Left cardiac atrium (tissue), 4 donors: Measurements from ENCODE around the gene SIK3. TPM values are rescaled to one million over a fixed set of nuclear protein-coding genes. Genes with fewer than 3 reads are reported as not detected.
"Not testable (repeated sequence)": the region's sequence is repeated elsewhere in the genome, so short reads cannot be mapped to it uniquely, and the experiment has no call there.

Experiments
- ATAC-seq, 2 donors: fragments of 200-7000 bp; cut with Tn5 transposase; one replicate each; pipeline ENCODE4 v1.9.1; 2020; ENCODE audit warnings: mild to moderate bottlenecking in 2 of 2, moderate library complexity in 2 of 2
- DNase-seq: peaks from one replicate; pipeline ENCODE4 v3.0.0-alpha.2; 2020
- intact Hi-C, 2 donors: fragments of 100-400 bp; cut with DNase I; formaldehyde crosslinking; loops; one replicate each; pipeline versions ENCODE4 v1.14.1 to v1.15.1; 2022 to 2023
- long read RNA-seq: library from polyadenylated mRNA; unstranded; transcript quantifications from one replicate; pipeline ENCODE4 v2.0.0, GENCODE V29; 2021
- total RNA-seq, 2 donors: library from RNA; stranded (reverse); fragmentation: NEBNext Ultra II Directional; extraction: Animal tissue kit (Norgen Biotek cat#: 25700); gene quantifications; one replicate each; pipeline ENCODE4 v1.2.1, GENCODE V29; 2021
- donor health status: DM: no; HTN: yes; CAD: no.
- donor health status: DM: no; HTN: yes; CAD: no; lungs with severe emphysema.
- donor health status: DM: yes; HTN: yes; CAD: no.
- donor health status: Dilated cardiomyopathy.

The SIK3 gene
- total RNA-seq, result 10 to 100 TPM; 22.4 to 36.9 TPM
- long read RNA-seq, partial matches to known transcripts, result 4 of 5 reads
- long read RNA-seq, other reads (novel, unspliced or antisense), result 1 of 5 reads

- ATAC-seq (peak; percentile 93 to 94), DNase-seq (peak; percentile 96)
- intact Hi-C loops, result loop anchor here in 1 of 2 donors (10.0 kb wide), 1 partner anchor 74 kb away; no protein-coding TSS in a partner anchor
These were observed at the start of gene SIK3 for GRCh38 chr11:117098269-117099232. TSS of gene SIK3 (minus strand) at chr11:117098428. CDS start at chr11:117098415, 13 bp downstream.

- intact Hi-C loops, result no loop called here
- DNase-seq (no peak), ATAC-seq (no peak)
These were observed 48.3 kb upstream of the SIK3 start for GRCh38 chr11:117146521-117146920.

GRCh38 chr11:117145393-117145761 lies 47.1 kb upstream of the SIK3 start:
- DNase-seq, result no peak
- ATAC-seq, result peak in 1 of 2 donors; percentile 1
- intact Hi-C loops, result loop anchor here in 1 of 2 donors (2.0 kb wide), 1 partner anchor 31 kb away; no protein-coding TSS in a partner anchor

- ATAC-seq (peak; percentile 79 to 80), DNase-seq (peak; percentile 71)
- intact Hi-C loops, result loop anchor here in 1 of 2 donors (2.0 kb wide), 1 partner anchor 32 kb away; no protein-coding TSS in a partner anchor
These were observed 46.5 kb upstream of the SIK3 start for GRCh38 chr11:117144477-117145392.

GRCh38 chr11:117143871-117144476 lies 45.7 kb upstream of the SIK3 start, which contains the start of gene PAFAH1B2:
TSS of gene PAFAH1B2 (plus strand) at chr11:117144287. CDS start at chr11:117152448, 8,161 bp downstream.
- DNase-seq (peak; percentile 97), ATAC-seq (peak; percentile 97 to 98)
- intact Hi-C loops, result loop anchor here in 1 of 2 donors (2.0 kb wide), 1 partner anchor 33 kb away; no protein-coding TSS in a partner anchor

GRCh38 chr11:117143390-117143789 lies 45.2 kb upstream of the SIK3 start:
- DNase-seq (peak; percentile 68), ATAC-seq (peak; percentile 36 to 63)
- intact Hi-C loops, result no loop called here

GRCh38 chr11:117137223-117138086 lies 39.2 kb upstream of the SIK3 start:
- DNase-seq, intact Hi-C loops: not testable (repeated sequence)
- peak; percentile 69 to 86 for ATAC-seq

- DNase-seq, ATAC-seq: not testable (repeated sequence)
- intact Hi-C loops, result loop anchor here in 1 of 2 donors (5.0 kb wide), 1 partner anchor 72 kb away; no protein-coding TSS in a partner anchor
These were observed 36.8 kb upstream of the SIK3 start for GRCh38 chr11:117134979-117135378.

- intact Hi-C loops, result loop anchor here in 1 of 2 donors (5.0 kb wide), 1 partner anchor 73 kb away; no protein-coding TSS in a partner anchor
- no peak for ATAC-seq
- no peak for DNase-seq
These were observed 36.2 kb upstream of the SIK3 start for GRCh38 chr11:117134431-117134830.

GRCh38 chr11:117130879-117131278 lies 32.7 kb upstream of the SIK3 start:
- no peak for DNase-seq
- ATAC-seq, result no peak
- intact Hi-C loops, result loop anchor here in 1 of 2 donors (5.0 kb wide), 1 partner anchor 76 kb away; no protein-coding TSS in a partner anchor

- DNase-seq, ATAC-seq: not testable (repeated sequence)
- intact Hi-C loops, result loop anchor here in 1 of 2 donors (5.0 kb wide), 1 partner anchor 77 kb away; no protein-coding TSS in a partner anchor
These were observed 32.2 kb upstream of the SIK3 start for GRCh38 chr11:117130396-117130795.

- intact Hi-C loops, result no loop called here
- ATAC-seq (no peak), DNase-seq (no peak)
These were observed 30.1 kb upstream of the SIK3 start for GRCh38 chr11:117128289-117128688.

GRCh38 chr11:117127171-117127901 lies 29.1 kb upstream of the SIK3 start:
- DNase-seq (no peak), ATAC-seq (no peak)
- intact Hi-C loops, result no loop called here

- no peak for ATAC-seq
- intact Hi-C loops, result no loop called here
These were observed 28.2 kb upstream of the SIK3 start for GRCh38 chr11:117126223-117126965.

GRCh38 chr11:117122556-117122955 lies 24.3 kb upstream of the SIK3 start:
- ATAC-seq (no peak), DNase-seq (no peak)
- intact Hi-C loops, result no loop called here

More at GRCh38 chr11:117126223-117126965, 28.2 kb upstream of the SIK3 start:
- DNase-seq, result no peak

- no peak for ATAC-seq
- DNase-seq, result no peak
- intact Hi-C loops, result no loop called here
These were observed 22.9 kb upstream of the SIK3 start for GRCh38 chr11:117121176-117121575.
